Measurements from ENCODE around the gene ZNHIT2.
"Not testable (repeated sequence)": the region's sequence is repeated elsewhere in the genome, so short reads cannot be mapped to it uniquely, and the experiment has no call there.

Gene ZNHIT2

DNA sequence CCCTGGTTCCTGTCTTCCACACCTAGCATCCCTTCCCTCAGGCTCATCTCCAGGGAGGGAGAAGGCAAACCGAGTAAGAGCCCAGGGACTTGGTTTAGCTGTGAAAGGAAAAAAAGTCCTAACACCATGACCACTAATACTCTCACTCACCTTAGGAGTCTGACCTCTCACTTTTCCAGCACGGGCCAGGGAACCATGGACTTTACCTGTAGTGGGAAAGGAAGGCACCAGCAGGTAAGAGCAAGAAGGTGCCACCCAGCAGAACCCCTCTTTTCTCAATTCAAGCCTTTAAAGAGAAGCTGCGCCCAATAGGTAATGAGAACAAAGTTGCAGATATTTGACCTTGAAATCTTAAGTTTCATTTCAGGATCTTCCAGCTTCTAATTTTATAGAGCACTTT is 3.3 kb upstream of the ZNHIT2 start:
- Histone ChIP-seq H3K79me2 (ENCODE audit: insufficient read depth, low read length) (peaks cover 77% of the 10 kb centered on the region), H3K9me2 (replicated peaks; ENCODE audit: low read depth, low read length) (no peaks in the 10 kb centered on the region), H2AFZ (ENCODE audit: low read length) (no peak overlapping the region), H3K9me3 (ENCODE audit: insufficient read depth, low read depth, low read length) (no peaks in the 10 kb centered on the region), H3K36me3 (ENCODE audit: insufficient read depth, low read length) (peaks cover 21% of the 10 kb centered on the region; the same call in 1 of the 2 replicates), H3K9ac (ENCODE audit: low read depth, low read length, poor library complexity, severe bottlenecking) (peak overlapping the region; percentile 96), H3F3A (ENCODE audit: low read depth) (peaks cover 4% of the 10 kb centered on the region), H3K4me2 (ENCODE audit: low read depth, low read length, poor library complexity, severe bottlenecking) (peak overlapping the region; percentile 99), H3K27me3 (ENCODE audit: insufficient read depth, low read length, poor library complexity, severe bottlenecking) (no peaks in the 10 kb centered on the region), H3K4me1 (ENCODE audit: insufficient read depth, low read length, poor library complexity, severe bottlenecking) (peaks cover 32% of the 10 kb centered on the region), H3K4me3 (ENCODE audit: low read length, poor library complexity, severe bottlenecking) (peak overlapping the region; percentile 92), H4K20me1 (ENCODE audit: insufficient read depth, low read length, poor library complexity, severe bottlenecking) (peaks cover 24% of the 10 kb centered on the region)
- TF ChIP-seq, protein P1, sequence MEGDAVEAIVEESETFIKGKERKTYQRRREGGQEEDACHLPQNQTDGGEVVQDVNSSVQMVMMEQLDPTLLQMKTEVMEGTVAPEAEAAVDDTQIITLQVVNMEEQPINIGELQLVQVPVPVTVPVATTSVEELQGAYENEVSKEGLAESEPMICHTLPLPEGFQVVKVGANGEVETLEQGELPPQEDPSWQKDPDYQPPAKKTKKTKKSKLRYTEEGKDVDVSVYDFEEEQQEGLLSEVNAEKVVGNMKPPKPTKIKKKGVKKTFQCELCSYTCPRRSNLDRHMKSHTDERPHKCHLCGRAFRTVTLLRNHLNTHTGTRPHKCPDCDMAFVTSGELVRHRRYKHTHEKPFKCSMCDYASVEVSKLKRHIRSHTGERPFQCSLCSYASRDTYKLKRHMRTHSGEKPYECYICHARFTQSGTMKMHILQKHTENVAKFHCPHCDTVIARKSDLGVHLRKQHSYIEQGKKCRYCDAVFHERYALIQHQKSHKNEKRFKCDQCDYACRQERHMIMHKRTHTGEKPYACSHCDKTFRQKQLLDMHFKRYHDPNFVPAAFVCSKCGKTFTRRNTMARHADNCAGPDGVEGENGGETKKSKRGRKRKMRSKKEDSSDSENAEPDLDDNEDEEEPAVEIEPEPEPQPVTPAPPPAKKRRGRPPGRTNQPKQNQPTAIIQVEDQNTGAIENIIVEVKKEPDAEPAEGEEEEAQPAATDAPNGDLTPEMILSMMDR (conservative IDR thresholded peaks at IDR 0.05; ENCODE audit: low read length) = no peak
- TF ChIP-seq EZH2phosphoT487 (IDR thresholded peaks at IDR 0.05; ENCODE audit: borderline replicate concordance) = no peak

DNA sequence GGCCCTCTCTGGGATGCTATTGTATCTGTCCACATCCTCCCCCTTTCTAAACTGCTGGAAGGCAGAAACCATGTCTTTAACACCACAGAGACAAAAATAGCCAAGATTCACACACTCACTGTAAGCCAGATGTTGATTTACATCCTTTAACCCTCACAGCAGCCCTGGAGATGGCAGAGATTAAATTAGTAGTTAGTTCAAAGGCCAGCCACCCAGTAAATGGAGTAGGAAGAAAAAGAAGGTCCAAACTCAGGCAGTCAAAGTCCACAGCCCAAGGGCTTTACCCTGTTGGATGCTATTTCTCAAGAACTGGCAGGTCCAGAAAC is 2.1 kb upstream of the ZNHIT2 start:
- Histone ChIP-seq H3K4me2 (ENCODE audit: low read depth, low read length, poor library complexity, severe bottlenecking) (no peak overlapping the region), H3K9me2 (replicated peaks; ENCODE audit: low read depth, low read length) (no peaks in the 10 kb centered on the region), H3K36me3 (ENCODE audit: insufficient read depth, low read length) (peaks cover 18% of the 10 kb centered on the region; the same call in 1 of the 2 replicates), H4K20me1 (ENCODE audit: insufficient read depth, low read length, poor library complexity, severe bottlenecking) (peaks cover 24% of the 10 kb centered on the region), H3K27me3 (ENCODE audit: insufficient read depth, low read length, poor library complexity, severe bottlenecking) (no peaks in the 10 kb centered on the region), H3K4me3 (ENCODE audit: low read length, poor library complexity, severe bottlenecking) (no peak overlapping the region), H3K79me2 (ENCODE audit: insufficient read depth, low read length) (peaks cover 69% of the 10 kb centered on the region), H3F3A (ENCODE audit: low read depth) (peaks cover 4% of the 10 kb centered on the region), H3K9ac (ENCODE audit: low read depth, low read length, poor library complexity, severe bottlenecking) (peak overlapping the region; percentile 96), H3K9me3 (ENCODE audit: insufficient read depth, low read depth, low read length) (no peaks in the 10 kb centered on the region), H2AFZ (ENCODE audit: low read length) (no peak overlapping the region), H3K4me1 (ENCODE audit: insufficient read depth, low read length, poor library complexity, severe bottlenecking) (peaks cover 32% of the 10 kb centered on the region)
- no peak for TF ChIP-seq EZH2phosphoT487 (IDR thresholded peaks at IDR 0.05; ENCODE audit: borderline replicate concordance)
- TF ChIP-seq, protein P1 (conservative IDR thresholded peaks at IDR 0.05; ENCODE audit: low read length) = no peak

DNA sequence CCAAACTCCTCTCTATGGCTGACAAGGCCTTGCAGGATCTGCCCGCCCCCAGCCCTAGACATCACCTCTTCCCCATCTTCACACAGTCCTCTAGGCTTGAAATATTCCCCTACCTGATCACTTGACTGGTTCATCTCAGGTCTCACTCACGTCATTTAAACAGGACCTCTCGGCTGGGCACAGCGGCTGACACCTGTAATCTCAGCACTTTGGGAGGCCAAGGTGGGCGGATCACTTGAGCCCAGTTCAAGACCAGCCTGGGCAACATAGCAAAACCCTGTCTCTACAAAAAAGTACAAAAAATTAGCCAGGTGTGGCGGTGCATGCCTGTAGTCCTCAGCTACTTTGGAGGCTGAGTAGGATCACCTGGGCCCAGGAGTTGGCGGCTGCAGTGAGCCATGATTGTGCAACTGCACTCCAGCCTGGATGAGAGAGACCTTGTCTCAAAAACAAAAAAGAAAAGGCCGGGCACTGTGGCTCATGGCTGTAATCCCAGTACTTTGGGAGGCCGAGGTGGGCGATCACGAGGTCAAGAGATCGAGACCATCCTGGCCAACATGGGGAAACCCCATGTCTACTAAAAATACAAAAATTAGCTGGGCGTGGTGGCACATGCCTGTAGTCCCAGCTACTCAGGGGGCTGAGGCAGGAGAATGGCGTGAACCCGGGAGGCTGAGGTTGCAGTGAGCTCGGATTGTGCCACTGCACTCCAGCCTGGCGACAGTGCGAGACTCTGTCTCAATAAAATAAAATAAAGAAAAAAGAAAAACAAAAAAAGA is 1.6 kb upstream of the ZNHIT2 start:
- H3K36me3 ChIP-seq (ENCODE audit: insufficient read depth, low read length) = peaks cover 18% of the 10 kb centered on the region; the same call in 1 of the 2 replicates

More for the DNA sequence above, 1.6 kb upstream of the ZNHIT2 start:
- Histone ChIP-seq H3K79me2 (ENCODE audit: insufficient read depth, low read length) (peaks cover 63% of the 10 kb centered on the region), H4K20me1 (ENCODE audit: insufficient read depth, low read length, poor library complexity, severe bottlenecking) (peaks cover 24% of the 10 kb centered on the region), H3K4me1 (ENCODE audit: insufficient read depth, low read length, poor library complexity, severe bottlenecking) (peaks cover 31% of the 10 kb centered on the region)
- not testable (repeated sequence) for H3K27me3 ChIP-seq (ENCODE audit: insufficient read depth, low read length, poor library complexity, severe bottlenecking); H3K9ac ChIP-seq (ENCODE audit: low read depth, low read length, poor library complexity, severe bottlenecking); H3K4me3 ChIP-seq (ENCODE audit: low read length, poor library complexity, severe bottlenecking); H3F3A ChIP-seq (ENCODE audit: low read depth); H2AFZ ChIP-seq (ENCODE audit: low read length); H3K9me2 ChIP-seq (replicated peaks; ENCODE audit: low read depth, low read length); H3K9me3 ChIP-seq (ENCODE audit: insufficient read depth, low read depth, low read length); H3K4me2 ChIP-seq (ENCODE audit: low read depth, low read length, poor library complexity, severe bottlenecking)
